Globus pallidus (tissue), 1 donor: ENCODE measurements around the gene SYNE3.

Source experiments
- DNase-seq: peaks from one replicate; pipeline ENCODE4 v3.0.0-alpha.2; 2015; ENCODE audit warnings: low spot score

The SYNE3 gene

GRCh38 chr14:95540236-95540855, 23.9 kb upstream of the SYNE3 start:
- no peak for DNase-seq

GRCh38 chr14:95538801-95539509, 22.5 kb upstream of the SYNE3 start:
- DNase-seq, result no peak

DNA sequence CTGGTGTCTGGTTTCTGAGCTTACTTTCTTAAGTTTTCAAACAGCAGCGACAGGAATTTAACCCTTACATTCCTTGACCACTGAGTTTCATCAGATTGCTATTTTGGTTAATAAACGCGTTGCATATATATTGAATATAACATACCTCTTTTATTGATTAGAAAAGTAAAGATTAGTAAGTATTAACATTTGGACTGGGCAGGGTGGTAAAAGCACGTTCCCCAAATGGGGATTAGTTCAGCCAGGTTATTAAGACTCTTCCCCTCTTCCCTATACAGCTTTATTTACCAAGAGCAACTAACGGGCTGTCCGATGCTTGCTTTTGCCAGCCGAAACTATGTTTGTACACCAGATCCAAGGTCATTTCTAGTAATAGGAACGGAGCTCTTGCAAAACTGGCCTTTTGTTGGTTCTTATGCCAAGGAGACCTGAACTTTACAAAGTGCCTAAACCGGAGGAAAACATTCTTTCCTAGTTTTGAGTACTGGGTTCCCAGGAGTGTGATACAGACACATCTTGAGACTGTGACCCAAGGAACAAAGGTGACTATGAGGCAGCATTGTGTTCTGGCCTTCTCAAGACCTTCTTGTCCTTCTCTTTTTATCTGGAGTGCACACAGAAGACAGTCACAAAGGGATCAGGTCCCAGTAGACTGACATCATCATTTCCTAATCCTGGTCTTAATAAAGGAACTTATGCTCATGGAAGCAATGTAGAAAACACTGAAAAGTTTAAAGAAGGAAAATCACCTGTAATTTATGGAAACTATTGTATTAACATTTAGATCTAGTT, 21.0 kb upstream of the SYNE3 start:
- DNase-seq, result no peak

DNA sequence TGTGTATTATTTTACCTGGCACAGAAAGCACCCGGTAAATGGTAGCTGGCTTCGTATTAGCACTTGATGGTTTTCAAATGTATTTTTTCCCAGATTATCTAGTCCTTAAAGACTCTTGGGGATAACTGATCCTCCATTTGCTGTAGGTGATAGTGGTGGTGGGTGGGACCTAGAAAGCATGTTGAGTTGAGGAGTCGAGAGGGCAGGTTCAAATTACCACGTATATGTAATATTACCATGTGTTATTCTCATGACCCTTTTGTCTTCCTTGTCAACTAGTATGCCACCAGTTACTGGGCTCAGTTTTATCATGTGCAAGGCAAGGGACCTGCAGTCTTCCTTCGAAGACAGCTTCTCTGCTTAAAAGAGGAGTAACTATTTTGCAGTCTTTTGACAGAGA, 20.2 kb upstream of the SYNE3 start:
- no peak for DNase-seq

- no peak for DNase-seq
These were observed 19.7 kb upstream of the SYNE3 start for GRCh38 chr14:95536036-95536593.

DNA sequence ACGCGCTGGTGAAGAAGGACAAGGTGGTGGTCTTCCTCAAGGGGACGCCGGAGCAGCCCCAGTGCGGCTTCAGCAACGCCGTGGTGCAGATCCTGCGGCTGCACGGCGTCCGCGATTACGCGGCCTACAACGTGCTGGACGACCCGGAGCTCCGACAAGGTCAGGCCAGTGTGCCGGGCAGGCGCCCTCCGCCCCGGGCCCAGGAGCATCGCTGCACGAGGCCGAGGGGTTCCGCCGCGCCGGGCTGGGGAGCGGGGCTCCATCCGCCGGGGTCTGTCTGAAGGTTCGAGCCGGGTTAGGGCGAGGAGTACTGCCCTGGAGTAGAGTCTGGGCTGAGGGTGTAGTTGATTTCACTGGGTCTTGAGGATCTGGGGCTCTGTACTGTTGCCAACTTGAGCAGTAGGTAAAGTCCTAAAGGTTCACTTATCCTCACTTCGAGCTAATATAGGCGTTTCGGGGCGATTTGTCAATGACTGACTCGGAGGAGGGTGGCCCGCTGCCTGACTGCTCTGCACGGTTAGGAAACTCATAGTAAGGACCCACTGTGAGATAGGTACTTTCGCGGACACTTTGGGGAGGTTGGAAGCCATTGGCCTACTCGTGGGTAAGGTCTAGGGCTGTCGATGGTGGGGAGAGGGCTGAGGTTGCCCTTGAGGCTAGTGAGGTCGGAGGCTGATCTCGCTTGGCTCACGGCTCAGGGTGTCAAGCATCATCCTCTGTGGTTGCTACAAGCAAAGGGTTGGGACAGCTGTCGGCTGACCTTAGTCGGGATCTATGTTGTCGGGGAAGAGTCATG, 19.0 kb upstream of the SYNE3 start:
- no peak for DNase-seq

DNA sequence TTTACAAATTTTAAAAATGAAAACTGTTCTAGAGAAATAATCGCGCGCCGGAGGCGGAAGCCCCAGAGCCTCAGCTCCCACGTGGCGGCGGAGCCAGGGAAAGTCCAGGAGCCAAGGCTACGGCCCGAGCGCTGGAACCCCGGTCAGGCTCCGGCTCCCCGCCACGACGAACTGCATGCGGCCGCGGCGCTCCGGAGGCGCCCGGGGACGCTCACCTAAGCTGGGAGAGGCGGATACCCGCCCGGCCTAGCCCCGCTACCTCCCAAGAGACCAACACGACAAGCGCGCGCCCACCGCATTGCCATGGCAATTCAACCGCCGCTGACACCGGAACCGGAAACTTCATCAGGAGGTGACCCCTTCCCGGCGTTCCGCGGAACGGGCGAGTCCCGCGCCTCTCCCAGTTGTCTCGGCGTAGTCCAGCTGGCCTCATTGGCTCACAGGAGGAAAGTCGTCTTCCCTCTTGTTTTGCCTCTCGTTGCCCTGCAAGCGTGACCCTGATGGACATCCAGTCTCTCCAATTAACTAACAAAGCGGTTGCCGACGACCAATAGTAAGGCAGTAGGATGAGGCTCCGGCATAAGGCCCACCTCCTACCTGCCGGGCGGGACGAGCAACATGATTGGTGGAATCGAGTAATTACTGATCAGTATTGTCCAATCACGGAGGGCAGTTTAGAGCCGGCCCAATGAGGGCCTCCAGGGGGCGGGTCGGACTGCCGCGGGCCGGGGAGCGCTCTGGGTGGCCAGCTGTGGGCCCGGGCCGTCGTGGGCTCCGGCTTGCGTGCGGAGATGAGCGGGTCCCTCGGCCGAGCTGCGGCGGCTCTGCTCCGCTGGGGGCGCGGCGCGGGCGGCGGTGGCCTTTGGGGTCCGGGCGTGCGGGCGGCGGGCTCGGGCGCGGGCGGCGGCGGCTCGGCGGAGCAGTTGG, 18.1 kb upstream of the SYNE3 start, which contains the start of gene GLRX5:
Gene GLRX5 (plus strand): TSS at position 752 of the 927 bp plus-strand sequence. CDS start 40 bp downstream, at position 792.
- DNase-seq, result peak; percentile 100

DNA sequence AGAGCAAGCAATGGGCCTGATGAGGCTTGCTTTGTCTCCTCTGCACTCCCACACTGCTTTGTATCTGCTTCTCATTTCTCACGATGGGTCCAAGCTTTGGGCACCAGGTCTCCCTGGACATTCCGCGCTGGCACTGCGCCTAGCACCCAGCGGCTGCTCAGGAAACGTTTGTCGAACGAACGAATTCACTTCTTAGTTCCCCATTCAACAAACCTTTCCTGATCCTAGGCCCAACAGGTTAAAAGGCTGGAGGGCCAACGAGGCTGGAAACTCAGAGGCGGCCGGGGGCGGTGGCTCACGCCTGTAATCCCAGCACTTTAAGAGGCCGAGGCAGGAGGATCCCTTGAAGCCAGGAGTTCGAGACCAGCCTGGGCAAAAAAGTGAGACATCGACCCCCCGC, 17.4 kb upstream of the SYNE3 start:
- no peak for DNase-seq

DNA sequence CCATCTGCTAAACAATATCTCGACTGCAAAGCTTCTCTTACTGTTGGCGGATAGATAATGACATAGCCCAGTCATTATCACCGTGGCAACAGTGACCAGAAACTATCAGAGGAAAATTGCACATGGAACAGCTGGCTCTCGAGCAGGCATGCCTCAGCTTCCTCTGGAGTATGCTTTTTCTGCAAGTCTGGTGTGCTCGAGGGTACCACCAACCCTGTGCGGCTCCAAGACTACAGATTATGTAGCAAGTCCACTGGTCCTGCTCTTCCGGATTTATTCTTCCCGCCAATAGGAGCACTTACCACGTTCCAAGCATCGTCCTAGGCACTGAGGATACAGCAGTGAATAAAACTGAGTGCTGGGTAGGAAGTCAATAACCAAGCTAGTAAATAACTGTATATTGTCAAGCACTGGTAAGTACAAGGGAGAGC, 17.0 kb upstream of the SYNE3 start:
- DNase-seq, result no peak

DNA sequence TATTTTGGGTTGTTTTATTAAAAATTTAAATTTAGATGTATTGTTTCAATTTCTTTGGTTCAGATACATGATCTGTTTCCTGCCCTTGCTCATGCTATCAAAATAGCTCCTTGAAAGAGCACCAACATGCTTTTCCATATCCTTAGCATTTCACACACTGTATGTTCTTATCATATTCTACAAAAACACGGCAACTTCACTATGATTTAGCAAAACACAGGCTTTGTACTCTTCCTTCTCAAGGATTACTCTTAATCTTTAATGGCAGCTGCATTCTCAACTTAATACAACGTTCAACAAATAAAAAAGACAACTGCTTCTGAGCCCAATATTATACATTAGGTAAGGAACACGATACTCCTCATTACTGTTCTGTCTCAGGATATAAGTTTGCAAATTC, 15.5 kb upstream of the SYNE3 start:
- DNase-seq, result no peak

DNA sequence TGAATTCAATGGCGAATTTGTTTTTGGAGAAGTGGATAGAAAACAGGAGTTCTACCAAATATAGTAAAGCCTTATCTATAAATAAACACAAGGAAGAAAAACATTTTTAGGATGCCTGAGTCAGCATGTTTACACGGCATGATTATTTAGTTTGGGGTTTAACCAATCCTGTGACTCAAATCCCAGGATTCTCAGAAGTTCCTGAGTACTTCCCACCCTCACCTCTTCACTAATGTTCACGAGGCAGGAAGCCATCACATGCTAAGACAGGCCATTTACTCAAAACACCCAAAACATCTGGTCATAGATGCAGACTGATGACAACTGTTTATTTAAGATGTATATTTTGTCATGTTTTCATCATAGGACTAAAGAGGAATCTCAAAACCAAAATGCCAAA, 15.0 kb upstream of the SYNE3 start:
- no peak for DNase-seq

DNA sequence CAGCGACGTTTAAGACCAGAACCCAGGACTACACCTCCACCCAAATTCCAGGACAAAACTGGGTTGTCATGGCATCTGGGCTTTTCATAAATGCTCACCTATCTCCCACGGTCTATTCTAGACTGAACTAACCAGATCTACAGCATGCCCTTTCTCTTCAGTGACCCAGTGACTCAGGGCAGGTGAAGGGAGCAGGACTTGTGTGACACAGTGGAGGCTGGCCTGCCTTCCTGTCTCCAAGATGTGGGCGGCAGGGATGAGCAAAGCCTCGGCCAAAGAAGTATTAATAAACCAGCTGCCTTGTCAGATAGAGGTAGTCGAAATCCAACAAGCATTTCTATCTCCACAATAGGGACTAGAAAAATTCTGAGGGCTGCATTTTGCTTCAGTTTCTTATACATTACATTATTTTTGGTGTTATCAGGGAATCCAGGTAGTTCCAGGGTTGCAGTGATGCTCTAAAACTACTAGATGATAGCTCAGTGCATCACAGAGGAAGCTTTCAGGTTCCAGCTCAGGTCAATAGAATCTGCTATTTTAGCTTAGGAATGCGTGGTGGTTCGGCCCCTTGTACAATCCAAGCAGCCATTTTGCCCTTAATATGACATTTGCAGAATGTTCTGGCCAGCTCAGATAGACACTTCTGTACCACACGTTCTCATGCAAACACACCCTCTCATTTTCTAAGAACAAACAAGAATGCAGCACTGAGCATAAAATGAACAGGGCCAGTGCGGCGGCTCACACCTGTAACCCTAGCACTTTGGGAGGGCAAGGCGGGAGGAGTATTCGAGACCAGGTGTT, 14.2 kb upstream of the SYNE3 start:
- DNase-seq, result no peak

DNA sequence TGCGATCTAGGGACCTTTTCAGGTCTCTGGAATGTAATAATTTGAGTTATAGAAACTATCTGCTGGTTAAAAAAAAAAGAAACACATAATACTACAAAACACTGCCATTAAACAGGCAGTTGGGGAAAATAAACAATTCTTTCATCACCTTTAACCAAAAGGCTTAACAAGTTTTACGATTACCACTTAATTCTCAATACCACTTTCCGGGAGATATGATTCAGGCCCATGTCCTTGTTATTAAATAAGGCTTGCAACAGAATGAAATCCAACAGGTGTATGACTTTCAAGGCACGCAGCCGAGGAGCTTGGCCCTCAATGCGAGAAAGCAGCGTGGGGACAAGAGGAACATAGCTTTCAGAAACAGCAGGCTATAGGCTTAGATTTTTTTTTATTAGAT, 12.8 kb upstream of the SYNE3 start:
- no peak for DNase-seq

DNA sequence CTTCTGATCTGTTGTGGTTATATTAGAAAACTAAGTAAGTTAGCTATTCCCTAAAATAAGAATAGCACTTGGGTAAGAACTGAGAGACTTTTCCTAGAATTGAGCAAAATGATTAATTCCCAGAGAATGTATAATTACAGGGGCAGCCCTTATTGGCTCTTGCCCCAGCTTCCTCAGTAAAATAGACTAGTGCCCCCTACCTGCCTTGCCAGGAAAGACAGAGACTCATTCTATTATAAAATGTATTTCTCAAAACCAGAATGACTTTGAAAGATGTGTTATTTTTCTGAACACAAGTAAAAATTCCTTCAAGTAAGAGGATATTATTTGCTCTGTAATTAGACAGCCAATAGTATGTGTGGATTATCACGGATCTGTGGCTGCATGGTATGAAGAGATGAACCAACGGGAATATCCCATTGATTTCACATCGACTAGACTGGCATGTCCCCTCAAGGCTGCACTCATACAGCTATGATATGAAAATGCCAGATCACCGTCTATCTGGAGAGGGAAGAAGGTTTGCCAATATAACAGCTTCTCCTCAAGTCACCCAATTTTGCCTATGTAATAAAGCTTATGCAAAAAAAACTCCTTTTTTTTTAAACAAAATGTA, 11.0 kb upstream of the SYNE3 start:
- DNase-seq, result peak; percentile 71

- no peak for DNase-seq
These were observed 10.3 kb upstream of the SYNE3 start for GRCh38 chr14:95526483-95527386.

DNA sequence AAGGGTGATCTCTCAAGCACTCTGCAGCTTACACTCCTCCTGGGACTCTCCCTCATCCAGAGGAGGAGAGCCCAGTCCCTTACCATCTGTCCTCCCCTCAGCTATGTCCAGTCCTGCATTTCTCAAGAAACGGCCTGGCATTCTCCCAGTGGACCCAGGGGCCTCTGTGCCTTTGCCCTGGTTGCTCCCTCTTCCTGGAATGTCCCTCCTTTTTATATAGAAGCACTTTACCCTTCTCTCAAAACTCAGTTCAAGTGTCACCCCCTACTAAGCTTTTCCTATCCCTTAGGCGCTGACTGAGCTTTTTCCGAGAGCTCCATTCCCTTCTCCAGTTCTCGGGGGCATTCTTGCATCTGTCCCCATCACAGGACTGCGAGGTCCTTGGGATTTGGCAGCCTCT, 9.5 kb upstream of the SYNE3 start:
- DNase-seq, result no peak

DNA sequence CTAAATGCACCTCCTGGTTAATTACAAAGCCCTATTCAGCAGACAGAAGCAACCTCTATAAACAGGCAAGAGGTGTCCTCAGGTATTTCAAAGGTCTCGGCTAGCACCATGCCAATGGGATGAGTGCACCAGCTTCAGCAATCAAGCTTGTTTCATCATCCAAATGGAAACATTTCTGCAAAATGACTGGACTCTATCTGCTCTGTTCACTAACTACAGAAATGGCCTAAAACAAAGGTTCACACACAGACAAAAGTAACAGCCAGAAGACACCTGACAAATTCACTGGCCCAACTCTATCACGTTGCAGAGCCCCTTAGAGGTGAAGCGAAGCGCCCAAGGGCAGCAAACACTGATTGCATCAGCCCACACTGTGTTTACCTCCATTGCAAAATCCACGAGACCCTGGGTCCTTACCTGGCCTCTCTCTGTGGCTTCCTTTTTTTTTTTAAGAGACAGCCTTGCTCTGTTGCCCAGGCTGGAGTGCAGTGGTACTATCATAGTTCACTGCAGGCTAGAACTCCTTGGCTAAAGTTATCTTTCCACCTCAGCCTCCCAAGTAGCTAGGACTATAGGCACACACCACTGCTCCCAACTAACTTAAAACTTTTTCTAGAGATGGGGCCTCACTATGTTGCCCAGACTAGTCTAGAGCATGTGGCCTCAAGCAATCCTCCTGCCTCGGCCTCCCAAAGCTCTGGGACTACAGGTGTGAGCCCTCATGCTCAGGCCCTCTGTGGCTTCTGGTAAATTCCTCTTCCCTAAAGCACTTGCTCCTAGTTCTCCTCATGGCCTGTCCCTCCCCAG, 8.5 kb upstream of the SYNE3 start:
- no peak for DNase-seq
